Osteocyte (in vitro differentiated cells): Measurements from ENCODE around the gene PLCG1. TPM values are rescaled to one million over a fixed set of nuclear protein-coding genes. Genes with fewer than 3 reads are reported as not detected.
"Not testable (repeated sequence)": the region's sequence is repeated elsewhere in the genome, so short reads cannot be mapped to it uniquely, and the experiment has no call there.

Experiments
- DNase-seq: peaks from one replicate; pipeline ENCODE4 v3.0.0; 2021; ENCODE audit warnings: mixed read lengths; ENCODE audit not compliant: unreplicated experiment; ENCODE audit errors: extremely low spot score
- H3K27ac Mint-ChIP-seq: one replicate; pipeline ENCODE4 v1.8.0; 2021; ENCODE audit warnings: mild to moderate bottlenecking, mixed read lengths; ENCODE audit not compliant: unreplicated experiment
- H3K27me3 Mint-ChIP-seq: one replicate; pipeline ENCODE4 v1.8.0; 2021; ENCODE audit warnings: mixed read lengths; ENCODE audit not compliant: unreplicated experiment
- H3K36me3 Mint-ChIP-seq: one replicate; pipeline ENCODE4 v1.8.0; 2021; ENCODE audit warnings: mixed read lengths; ENCODE audit not compliant: unreplicated experiment
- H3K4me1 Mint-ChIP-seq: one replicate; pipeline ENCODE4 v1.8.0; 2021; ENCODE audit warnings: mixed read lengths; ENCODE audit not compliant: unreplicated experiment
- H3K4me3 Mint-ChIP-seq: one replicate; pipeline ENCODE4 v1.8.0; 2021; ENCODE audit warnings: mild to moderate bottlenecking, moderate library complexity, mixed read lengths; ENCODE audit not compliant: unreplicated experiment
- H3K9me3 Mint-ChIP-seq: one replicate; pipeline ENCODE4 v1.8.0; 2021; ENCODE audit warnings: mixed read lengths; ENCODE audit not compliant: unreplicated experiment
- total RNA-seq: library from RNA; stranded (reverse); gene quantifications from 2 replicates; pipeline ENCODE4 v1.2.1, GENCODE V29; 2021
- TF ChIP-seq, protein P1 (sequence below): fragments of 200-600 bp; sonication (generic); IDR thresholded peaks from 2 replicates; pipeline ENCODE4 v1.5.0; 2021; ENCODE audit warnings: antibody characterized with exemption, mild to moderate bottlenecking, moderate library complexity

Gene PLCG1
- total RNA-seq, 1 donor from 2014 or later, result 179 TPM

DNA sequence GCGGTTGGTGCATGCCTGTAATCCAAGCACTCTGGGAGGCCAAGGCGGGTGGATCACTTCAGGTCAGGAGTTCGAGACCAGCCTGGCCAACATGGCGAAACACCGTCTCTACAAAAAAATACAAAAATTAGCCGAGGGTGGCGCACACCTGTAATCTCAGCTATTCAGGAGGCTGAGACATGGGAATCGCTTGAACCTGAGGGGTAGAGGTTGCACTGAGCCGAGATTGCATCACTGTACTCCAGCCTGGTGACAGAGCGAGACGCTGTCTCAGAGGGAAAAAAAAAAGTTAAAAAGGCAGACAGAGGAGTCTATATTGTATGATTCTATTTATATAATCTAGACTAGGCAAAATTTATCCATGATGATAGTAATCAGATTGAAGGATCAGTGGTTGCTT is 27.3 kb upstream of the PLCG1 start:
- no peak overlapping the region for H3K4me3 Mint-ChIP-seq
- DNase-seq, result no peak
- no peaks in the 10 kb centered on the region for H3K9me3 Mint-ChIP-seq
- TF ChIP-seq, protein P1, sequence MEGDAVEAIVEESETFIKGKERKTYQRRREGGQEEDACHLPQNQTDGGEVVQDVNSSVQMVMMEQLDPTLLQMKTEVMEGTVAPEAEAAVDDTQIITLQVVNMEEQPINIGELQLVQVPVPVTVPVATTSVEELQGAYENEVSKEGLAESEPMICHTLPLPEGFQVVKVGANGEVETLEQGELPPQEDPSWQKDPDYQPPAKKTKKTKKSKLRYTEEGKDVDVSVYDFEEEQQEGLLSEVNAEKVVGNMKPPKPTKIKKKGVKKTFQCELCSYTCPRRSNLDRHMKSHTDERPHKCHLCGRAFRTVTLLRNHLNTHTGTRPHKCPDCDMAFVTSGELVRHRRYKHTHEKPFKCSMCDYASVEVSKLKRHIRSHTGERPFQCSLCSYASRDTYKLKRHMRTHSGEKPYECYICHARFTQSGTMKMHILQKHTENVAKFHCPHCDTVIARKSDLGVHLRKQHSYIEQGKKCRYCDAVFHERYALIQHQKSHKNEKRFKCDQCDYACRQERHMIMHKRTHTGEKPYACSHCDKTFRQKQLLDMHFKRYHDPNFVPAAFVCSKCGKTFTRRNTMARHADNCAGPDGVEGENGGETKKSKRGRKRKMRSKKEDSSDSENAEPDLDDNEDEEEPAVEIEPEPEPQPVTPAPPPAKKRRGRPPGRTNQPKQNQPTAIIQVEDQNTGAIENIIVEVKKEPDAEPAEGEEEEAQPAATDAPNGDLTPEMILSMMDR, result no peak
- H3K4me1 Mint-ChIP-seq, result peaks cover 10% of the 10 kb centered on the region
- peaks cover 47% of the 10 kb centered on the region for H3K36me3 Mint-ChIP-seq
- H3K27me3 Mint-ChIP-seq, result no peaks in the 10 kb centered on the region
- H3K27ac Mint-ChIP-seq, result no peak overlapping the region

DNA sequence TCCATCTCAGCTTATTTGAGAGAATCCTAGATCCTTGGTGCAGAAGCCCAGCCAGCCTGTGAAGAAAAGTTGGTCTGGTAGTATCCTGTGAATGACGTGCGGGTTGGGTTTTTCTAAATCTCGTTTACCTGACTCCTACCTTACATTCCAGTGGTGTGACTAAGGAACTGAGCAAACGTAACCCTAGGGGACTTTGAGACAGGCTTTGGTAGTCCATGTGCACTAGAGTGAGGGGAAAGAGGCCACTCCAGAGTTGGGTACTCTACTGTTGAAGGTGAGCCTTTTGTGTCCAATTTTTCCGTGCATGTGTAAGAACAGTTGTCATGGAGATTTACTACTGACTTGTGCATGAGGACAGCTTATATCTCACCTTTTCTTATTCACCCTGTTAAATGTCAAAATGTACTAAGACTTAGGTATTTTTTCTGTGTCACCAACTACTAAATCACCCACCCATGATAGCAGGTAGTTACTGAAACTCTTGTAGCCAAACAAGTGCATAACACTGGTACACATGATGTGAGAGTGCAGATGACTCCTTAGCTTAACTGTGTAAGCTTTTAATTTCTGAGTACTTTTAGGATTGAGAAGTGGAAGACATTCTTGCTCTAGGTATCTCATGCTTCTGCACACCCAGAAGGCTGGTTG is 26.3 kb upstream of the PLCG1 start:
- DNase-seq, result no peak
- H3K27ac Mint-ChIP-seq, result no peak overlapping the region
- H3K36me3 Mint-ChIP-seq, result peaks cover 54% of the 10 kb centered on the region
- TF ChIP-seq, protein P1, result no peak
- no peaks in the 10 kb centered on the region for H3K27me3 Mint-ChIP-seq
- H3K9me3 Mint-ChIP-seq, result no peaks in the 10 kb centered on the region
- H3K4me1 Mint-ChIP-seq, result peaks cover 10% of the 10 kb centered on the region
- no peak overlapping the region for H3K4me3 Mint-ChIP-seq

DNA sequence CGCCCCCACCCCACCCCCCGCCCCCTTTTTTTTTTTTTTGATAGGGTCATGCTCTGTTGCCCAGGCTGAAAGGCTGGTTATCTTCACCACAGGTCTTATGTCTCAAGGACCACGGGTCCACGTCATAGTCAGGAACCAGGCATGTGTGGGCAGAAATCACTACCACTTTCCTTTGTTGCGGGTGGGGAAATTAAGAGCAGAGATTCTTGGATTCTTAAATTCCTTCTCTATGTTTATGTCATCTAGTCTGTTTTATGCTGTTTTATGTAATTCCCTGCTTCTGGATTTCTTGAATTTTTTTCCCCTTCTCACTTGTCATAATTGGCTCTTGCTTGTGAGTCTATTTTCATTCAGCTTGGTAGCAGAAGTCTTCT is 25.8 kb upstream of the PLCG1 start:
- peaks cover 10% of the 10 kb centered on the region for H3K4me1 Mint-ChIP-seq
- no peak overlapping the region for H3K27ac Mint-ChIP-seq
- TF ChIP-seq, protein P1, result no peak
- H3K36me3 Mint-ChIP-seq, result peaks cover 57% of the 10 kb centered on the region
- no peak overlapping the region for H3K4me3 Mint-ChIP-seq
- H3K9me3 Mint-ChIP-seq, result no peaks in the 10 kb centered on the region
- no peaks in the 10 kb centered on the region for H3K27me3 Mint-ChIP-seq
- DNase-seq, result no peak

DNA sequence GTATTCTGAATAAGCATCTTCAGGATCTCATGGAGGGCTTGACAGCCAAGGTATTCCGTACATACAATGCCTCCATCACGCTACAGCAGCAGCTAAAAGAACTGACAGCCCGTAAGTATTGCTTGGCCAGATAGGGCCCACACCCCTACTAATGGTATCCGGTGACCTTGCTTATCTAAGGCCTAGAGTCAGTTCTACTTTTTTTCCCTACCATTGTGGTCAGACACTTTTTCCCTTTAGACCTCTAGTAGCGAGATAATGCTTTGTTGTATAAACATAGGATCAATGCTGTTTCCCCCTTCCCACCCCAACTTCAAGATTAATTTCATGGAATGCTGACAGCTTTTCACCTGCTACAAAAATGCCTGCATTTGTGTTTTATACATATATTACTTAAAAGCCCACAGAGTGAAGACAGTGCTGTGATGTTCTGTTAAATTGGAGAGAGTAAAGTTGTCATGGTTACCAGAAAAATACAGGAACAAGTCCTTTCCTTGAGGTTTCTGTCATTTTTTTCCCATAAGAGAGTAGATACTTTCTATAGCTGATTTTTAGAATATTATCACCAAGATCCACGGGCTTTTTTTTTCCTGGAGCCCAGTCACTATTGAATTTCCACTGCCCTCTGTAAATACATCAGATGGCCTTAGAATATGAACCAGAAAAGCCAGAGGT is 20.9 kb upstream of the PLCG1 start:
- Mint-ChIP-seq H3K36me3 (peaks cover 58% of the 10 kb centered on the region), H3K27me3 (no peaks in the 10 kb centered on the region), H3K9me3 (no peaks in the 10 kb centered on the region)

DNA sequence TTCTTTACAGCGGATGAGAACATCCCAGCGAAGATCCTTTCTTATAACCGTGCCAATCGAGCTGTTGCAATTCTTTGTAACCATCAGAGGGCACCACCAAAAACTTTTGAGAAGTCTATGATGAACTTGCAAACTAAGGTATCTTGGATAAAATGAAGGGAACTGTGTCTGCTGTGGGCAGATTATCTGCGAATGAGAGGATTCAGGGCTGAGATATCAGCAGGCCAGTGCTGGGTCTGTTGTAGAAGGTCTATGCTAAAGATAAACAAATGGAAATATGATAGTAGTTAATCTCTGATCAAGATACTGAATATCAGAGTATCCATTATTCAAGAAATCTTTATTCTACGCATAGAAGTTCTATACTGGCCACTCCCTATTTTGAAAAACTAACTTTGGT is 19.2 kb upstream of the PLCG1 start:
- not testable (repeated sequence) for DNase-seq, H3K4me1 Mint-ChIP-seq, H3K4me3 Mint-ChIP-seq, H3K9me3 Mint-ChIP-seq, H3K27me3 Mint-ChIP-seq
- TF ChIP-seq, protein P1, result peak; percentile 32
- H3K27ac Mint-ChIP-seq, result peak overlapping the region; percentile 1
- H3K36me3 Mint-ChIP-seq, result peaks cover 63% of the 10 kb centered on the region

More for the DNA sequence above, 20.9 kb upstream of the PLCG1 start:
- peak overlapping the region; percentile 16 for H3K27ac Mint-ChIP-seq
- no peak for DNase-seq
- TF ChIP-seq, protein P1, result no peak
- H3K4me1 Mint-ChIP-seq, result peaks cover 8% of the 10 kb centered on the region
- no peak overlapping the region for H3K4me3 Mint-ChIP-seq
